GM18502 (cell line): Measurements from ENCODE around the gene CMTR1.
"Not testable (repeated sequence)": the region's sequence is repeated elsewhere in the genome, so short reads cannot be mapped to it uniquely, and the experiment has no call there.

ENCODE experiments used
- ATAC-seq: cut with Tn5 transposase; IDR thresholded peaks from one replicate; pipeline ENCODE4 v1.9.1; 2021; ENCODE audit warnings: mild to moderate bottlenecking; ENCODE audit not compliant: unreplicated experiment, poor library complexity

The CMTR1 gene

GRCh38 chr6:37433657-37434271 is 743 bp downstream of the CMTR1 start:
- ATAC-seq = peak; percentile 30

GRCh38 chr6:37435373-37435772 is 2.4 kb downstream of the CMTR1 start:
- no peak for ATAC-seq

GRCh38 chr6:37435816-37436215 is 2.8 kb downstream of the CMTR1 start:
- no peak for ATAC-seq

- no peak for ATAC-seq
Measured at GRCh38 chr6:37438930-37439329, 5.9 kb downstream of the CMTR1 start.

GRCh38 chr6:37441651-37442050 is 8.6 kb downstream of the CMTR1 start:
- ATAC-seq = no peak

GRCh38 chr6:37442416-37443215 is 9.6 kb downstream of the CMTR1 start:
- no peak for ATAC-seq

- not testable (repeated sequence) for ATAC-seq
Measured at GRCh38 chr6:37443216-37443542, 10.2 kb downstream of the CMTR1 start.

GRCh38 chr6:37449984-37450383 is 17.0 kb downstream of the CMTR1 start:
- no peak for ATAC-seq

- ATAC-seq = no peak
Measured at GRCh38 chr6:37451441-37452193, 18.6 kb downstream of the CMTR1 start.

GRCh38 chr6:37452522-37452921 is 19.5 kb downstream of the CMTR1 start:
- no peak for ATAC-seq

GRCh38 chr6:37454420-37455140 is 21.6 kb downstream of the CMTR1 start:
- ATAC-seq = no peak

- no peak for ATAC-seq
Measured at GRCh38 chr6:37456126-37456525, 23.1 kb downstream of the CMTR1 start.

GRCh38 chr6:37456816-37457560 is 24.0 kb downstream of the CMTR1 start:
- ATAC-seq = no peak

GRCh38 chr6:37459981-37460800 is 27.2 kb downstream of the CMTR1 start:
- no peak for ATAC-seq

- ATAC-seq = no peak
Measured at GRCh38 chr6:37460805-37461204, 27.8 kb downstream of the CMTR1 start.

GRCh38 chr6:37463110-37463509 is 30.1 kb downstream of the CMTR1 start:
- ATAC-seq = no peak

- ATAC-seq = no peak
Measured at GRCh38 chr6:37467718-37468117, 34.7 kb downstream of the CMTR1 start.

- no peak for ATAC-seq
Measured at GRCh38 chr6:37473364-37474095, 40.5 kb downstream of the CMTR1 start.

GRCh38 chr6:37474316-37474715 is 41.3 kb downstream of the CMTR1 start:
- no peak for ATAC-seq
